SU-DHL-6 (cell line): ENCODE results near the gene GULP1.
"Not testable (repeated sequence)": the region's sequence is repeated elsewhere in the genome, so short reads cannot be mapped to it uniquely, and the experiment has no call there.

ENCODE experiments used
- H2AFZ ChIP-seq: fragments of 200-600 bp; sonication (generic); 2 replicates; pipeline ENCODE4 v1.6.1; 2014; ENCODE audit warnings: low read depth, mild to moderate bottlenecking, moderate library complexity, mixed read lengths, antibody characterized with exemption, low read length; ENCODE audit not compliant: severe bottlenecking
- H3F3A ChIP-seq: fragments of 200-600 bp; shearing (Covaris generic); 2 replicates; pipeline ENCODE4 v1.6.0; 2016; ENCODE audit warnings: antibody characterized with exemption, mild to moderate bottlenecking; ENCODE audit not compliant: insufficient read depth
- H3K27ac ChIP-seq: fragments of 200-600 bp; sonication (generic); 2 replicates; pipeline ENCODE4 v1.5.1; 2016; ENCODE audit warnings: low read depth, mild to moderate bottlenecking, low read length, moderate library complexity, mixed read lengths
- H3K27me3 ChIP-seq: fragments of 200-600 bp; sonication (generic), shearing (Covaris generic); 2 replicates; pipeline ENCODE4 v1.6.0; 2014; ENCODE audit warnings: mild to moderate bottlenecking, low read length
- H3K36me3 ChIP-seq: fragments of 200-600 bp; sonication (generic); 2 replicates; pipeline ENCODE4 v1.6.1; 2014; ENCODE audit warnings: mild to moderate bottlenecking, low read length, mixed read lengths
- H3K4me2 ChIP-seq: fragments of 300-600, 200-600 bp; shearing (Covaris generic), sonication (generic); 2 replicates; pipeline ENCODE4 v1.6.0; 2014; ENCODE audit warnings: low read length, low read depth, mild to moderate bottlenecking; ENCODE audit not compliant: poor library complexity, severe bottlenecking
- H3K4me3 ChIP-seq: fragments of 200-600 bp; sonication (generic); 2 replicates; pipeline ENCODE4 v1.5.1; 2014; ENCODE audit warnings: antibody characterized with exemption, low read length, mild to moderate bottlenecking, mixed read lengths; ENCODE audit not compliant: insufficient read depth, poor library complexity, severe bottlenecking
- H3K79me2 ChIP-seq: fragments of 200-600 bp; sonication (generic); 2 replicates; pipeline ENCODE4 v1.6.1; 2014; ENCODE audit warnings: mild to moderate bottlenecking, low read length, moderate library complexity; ENCODE audit not compliant: insufficient read depth
- H3K9ac ChIP-seq: fragments of 200-600 bp; sonication (generic); 2 replicates; pipeline ENCODE4 v1.7.0; 2014; ENCODE audit warnings: mild to moderate bottlenecking, low read length
- H3K9me2 ChIP-seq: fragments of 200-600 bp; sonication (generic); replicated peaks from 2 replicates; pipeline ENCODE4 v1.6.1; 2014; ENCODE audit warnings: low read length; ENCODE audit not compliant: insufficient read depth
- H3K9me3 ChIP-seq: fragments of 200-600 bp; sonication (generic); 2 replicates; pipeline ENCODE4 v1.6.1; 2014; ENCODE audit warnings: low read length, mixed read lengths; ENCODE audit not compliant: insufficient read depth
- H4K20me1 ChIP-seq: fragments of 200-600 bp; sonication (generic); 2 replicates; pipeline ENCODE4 v1.6.1; 2014; ENCODE audit warnings: low read depth, mild to moderate bottlenecking, antibody characterized with exemption, low read length, moderate library complexity, mixed read lengths
- EZH2phosphoT487 ChIP-seq: fragments of 200-600 bp; sonication (generic), shearing (Covaris generic); conservative IDR thresholded peaks from 2 replicates; pipeline ENCODE4 v1.6.1; 2018; ENCODE audit warnings: mild to moderate bottlenecking, antibody characterized with exemption, low read length, moderate library complexity, mixed read lengths
- TF ChIP-seq, protein P1 (sequence below): fragments of 200-600 bp; sonication (generic); IDR thresholded peaks from one replicate; pipeline ENCODE4 v1.5.1; 2017; ENCODE audit warnings: antibody characterized with exemption, mild to moderate bottlenecking, low read length, moderate library complexity; ENCODE audit not compliant: insufficient read depth, poor library complexity, severe bottlenecking

GULP1 gene

DNA sequence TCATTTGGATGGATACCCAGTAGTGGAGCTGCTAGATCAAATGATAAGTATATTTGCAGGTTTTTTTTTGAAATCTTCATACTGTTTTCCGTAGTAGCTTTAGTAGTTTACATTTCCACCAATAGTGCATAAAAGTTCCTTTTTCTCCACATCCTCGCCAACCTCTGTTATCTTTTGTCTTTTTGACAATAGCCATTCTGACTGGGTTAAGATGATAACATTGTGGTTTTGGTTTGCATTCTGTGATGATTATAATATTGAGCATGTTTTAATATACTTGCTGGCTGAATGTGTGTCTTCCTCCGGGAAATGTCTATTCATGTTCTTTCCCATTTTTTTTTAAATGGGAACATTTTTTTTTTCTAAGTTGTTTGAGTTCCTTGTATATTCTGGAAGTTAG lies 260.0 kb downstream of the GULP1 start:
- Histone ChIP-seq H4K20me1 (no peaks in the 10 kb centered on the region), H3F3A (no peaks in the 10 kb centered on the region), H3K27me3 (no peaks in the 10 kb centered on the region), H3K4me3 (no peak overlapping the region), H2AFZ (no peak overlapping the region), H3K9me2 (no peaks in the 10 kb centered on the region), H3K9me3 (no peaks in the 10 kb centered on the region), H3K9ac (no peak overlapping the region), H3K79me2 (no peaks in the 10 kb centered on the region), H3K4me2 (no peak overlapping the region), H3K27ac (no peak overlapping the region), H3K36me3 (no peaks in the 10 kb centered on the region)
- no peak for TF ChIP-seq EZH2phosphoT487
- TF ChIP-seq, protein P1, sequence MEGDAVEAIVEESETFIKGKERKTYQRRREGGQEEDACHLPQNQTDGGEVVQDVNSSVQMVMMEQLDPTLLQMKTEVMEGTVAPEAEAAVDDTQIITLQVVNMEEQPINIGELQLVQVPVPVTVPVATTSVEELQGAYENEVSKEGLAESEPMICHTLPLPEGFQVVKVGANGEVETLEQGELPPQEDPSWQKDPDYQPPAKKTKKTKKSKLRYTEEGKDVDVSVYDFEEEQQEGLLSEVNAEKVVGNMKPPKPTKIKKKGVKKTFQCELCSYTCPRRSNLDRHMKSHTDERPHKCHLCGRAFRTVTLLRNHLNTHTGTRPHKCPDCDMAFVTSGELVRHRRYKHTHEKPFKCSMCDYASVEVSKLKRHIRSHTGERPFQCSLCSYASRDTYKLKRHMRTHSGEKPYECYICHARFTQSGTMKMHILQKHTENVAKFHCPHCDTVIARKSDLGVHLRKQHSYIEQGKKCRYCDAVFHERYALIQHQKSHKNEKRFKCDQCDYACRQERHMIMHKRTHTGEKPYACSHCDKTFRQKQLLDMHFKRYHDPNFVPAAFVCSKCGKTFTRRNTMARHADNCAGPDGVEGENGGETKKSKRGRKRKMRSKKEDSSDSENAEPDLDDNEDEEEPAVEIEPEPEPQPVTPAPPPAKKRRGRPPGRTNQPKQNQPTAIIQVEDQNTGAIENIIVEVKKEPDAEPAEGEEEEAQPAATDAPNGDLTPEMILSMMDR, result no peak

DNA sequence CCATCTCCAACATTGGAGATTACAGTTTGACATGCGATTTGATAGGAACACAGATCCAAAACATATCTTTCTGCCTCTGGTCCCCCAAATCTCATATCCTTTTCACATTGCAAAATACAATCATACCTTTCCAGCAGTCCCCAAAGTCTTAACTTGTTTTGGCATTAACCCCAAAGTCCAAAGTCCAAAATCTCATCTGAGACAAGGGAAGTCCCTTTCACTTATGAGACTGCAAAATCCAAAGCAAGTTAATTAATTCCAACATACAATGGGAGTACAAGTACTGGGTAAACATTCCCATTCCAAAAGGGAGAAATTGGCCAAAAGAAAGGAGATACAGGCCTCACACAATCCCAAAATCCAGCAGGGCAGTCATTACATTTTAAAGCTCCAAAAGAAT lies 265.4 kb downstream of the GULP1 start:
- H3K4me2 ChIP-seq, result no peak overlapping the region
- H4K20me1 ChIP-seq, result no peaks in the 10 kb centered on the region
- H3K4me3 ChIP-seq, result no peak overlapping the region
- H2AFZ ChIP-seq, result no peak overlapping the region
- H3K9ac ChIP-seq, result no peak overlapping the region
- TF ChIP-seq, protein P1, result no peak
- no peak for TF ChIP-seq EZH2phosphoT487
- no peaks in the 10 kb centered on the region for H3K36me3 ChIP-seq
- H3K27ac ChIP-seq, result no peak overlapping the region
- H3K9me3 ChIP-seq, result no peaks in the 10 kb centered on the region
- no peaks in the 10 kb centered on the region for H3K79me2 ChIP-seq
- H3K9me2 ChIP-seq, result no peaks in the 10 kb centered on the region
- H3K27me3 ChIP-seq, result no peaks in the 10 kb centered on the region
- no peaks in the 10 kb centered on the region for H3F3A ChIP-seq

DNA sequence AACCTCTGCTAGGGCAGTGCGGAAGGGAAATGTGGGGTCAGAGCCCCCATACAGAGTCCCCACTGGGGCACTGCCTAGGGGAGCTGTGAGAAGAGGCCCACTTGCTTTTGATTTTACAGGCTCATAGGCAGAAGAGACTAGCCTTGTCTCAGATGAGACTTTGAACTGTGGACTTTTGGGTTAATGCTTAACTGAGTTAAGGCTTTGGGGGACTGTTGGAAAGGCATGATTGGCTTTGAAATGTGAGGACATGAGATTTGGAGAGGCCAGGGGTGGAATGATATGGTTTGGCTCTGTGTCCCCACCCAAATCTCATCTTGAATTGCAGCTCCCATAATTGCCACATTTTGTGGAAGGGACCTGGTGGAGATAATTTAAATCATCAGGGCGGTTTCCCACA lies 267.8 kb downstream of the GULP1 start:
- not testable (repeated sequence) for H3K9me3 ChIP-seq

DNA sequence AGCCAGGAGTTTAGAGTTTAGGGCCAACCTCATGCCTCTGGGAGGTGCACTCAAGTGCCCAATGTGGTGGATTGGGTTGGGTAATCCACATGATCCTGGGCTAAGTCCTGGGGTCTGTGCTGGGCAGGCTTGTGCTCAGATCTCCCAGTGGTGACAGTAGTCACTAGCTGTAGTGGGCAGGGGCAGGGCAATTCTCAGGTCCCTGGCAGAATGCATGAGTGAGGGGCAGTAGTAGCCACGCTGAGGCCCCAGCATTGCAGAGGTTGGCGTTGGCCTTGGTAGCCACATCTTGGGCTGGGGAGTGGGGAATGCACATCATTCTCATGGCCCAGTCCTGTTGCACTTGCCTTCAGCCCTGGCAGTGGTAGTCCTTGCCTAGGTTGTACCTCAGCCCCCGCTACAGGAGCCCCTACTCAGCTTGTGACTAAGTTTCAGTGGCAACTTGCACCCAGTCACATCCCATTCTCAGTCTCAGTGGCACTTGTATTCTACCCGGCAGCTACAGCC lies 269.9 kb downstream of the GULP1 start:
- TF ChIP-seq EZH2phosphoT487, result no peak
- TF ChIP-seq, protein P1, result no peak
- no peak overlapping the region for H3K9ac ChIP-seq
- H2AFZ ChIP-seq, result no peak overlapping the region
- H3K9me3 ChIP-seq, result no peaks in the 10 kb centered on the region
- H3K36me3 ChIP-seq, result no peaks in the 10 kb centered on the region
- no peak overlapping the region for H3K4me3 ChIP-seq
- H4K20me1 ChIP-seq, result no peaks in the 10 kb centered on the region
- H3K9me2 ChIP-seq, result no peaks in the 10 kb centered on the region
- no peaks in the 10 kb centered on the region for H3K27me3 ChIP-seq
- H3K79me2 ChIP-seq, result no peaks in the 10 kb centered on the region
- H3K27ac ChIP-seq, result no peak overlapping the region
- no peaks in the 10 kb centered on the region for H3F3A ChIP-seq
- no peak overlapping the region for H3K4me2 ChIP-seq

More for the DNA sequence above, 267.8 kb downstream of the GULP1 start:
- H3K4me3 ChIP-seq, H4K20me1 ChIP-seq, H3K9me2 ChIP-seq, H3K36me3 ChIP-seq, H3K27ac ChIP-seq, H3K4me2 ChIP-seq, H3K79me2 ChIP-seq, H3K9ac ChIP-seq, H2AFZ ChIP-seq, H3K27me3 ChIP-seq, H3F3A ChIP-seq: not testable (repeated sequence)
